H54 (cell line): Measurements from ENCODE around the gene FAM117B.

Experiments used
- DNase-seq: peaks from one replicate; pipeline ENCODE4 v3.0.0; 2011; ENCODE audit warnings: low spot score, mixed read lengths; ENCODE audit not compliant: insufficient read length
- FAIRE-seq: peaks from 3 replicates; lab custom pipeline; 2011; peaks lifted over from hg19 to GRCh38; lab: Jason Lieb, UNC
- POLR2A ChIP-seq: IDR thresholded peaks from 2 replicates; pipeline ENCODE4 v1.6.1; 2011; ENCODE audit warnings: low read depth, mild to moderate bottlenecking, low read length

FAM117B gene

GRCh38 chr2:202814226-202814625, 179.5 kb downstream of the FAM117B start:
- DNase-seq (no peak), FAIRE-seq (no peak)
- no peak for TF ChIP-seq POLR2A

- DNase-seq (no peak), FAIRE-seq (no peak)
- no peak for TF ChIP-seq POLR2A
These were observed 181.0 kb downstream of the FAM117B start for GRCh38 chr2:202815548-202816360.

- no peak for TF ChIP-seq POLR2A
- no peak for FAIRE-seq
These were observed 183.0 kb downstream of the FAM117B start for GRCh38 chr2:202817771-202818170.

GRCh38 chr2:202818321-202818720, 183.6 kb downstream of the FAM117B start:
- TF ChIP-seq POLR2A = no peak
- DNase-seq (no peak), FAIRE-seq (no peak)

More at GRCh38 chr2:202817771-202818170, 183.0 kb downstream of the FAM117B start:
- DNase-seq = no peak
